ENCODE results near the gene MFN2. TPM values are rescaled to one million over a fixed set of nuclear protein-coding genes. Genes with fewer than 3 reads are reported as not detected.

The MFN2 gene
- total RNA-seq, 3 donors from 2014 or later (not counting 1 experiment from before 2014, with no cell fraction given), result 54.7 to 65.9 (median 55.8) TPM

DNA sequence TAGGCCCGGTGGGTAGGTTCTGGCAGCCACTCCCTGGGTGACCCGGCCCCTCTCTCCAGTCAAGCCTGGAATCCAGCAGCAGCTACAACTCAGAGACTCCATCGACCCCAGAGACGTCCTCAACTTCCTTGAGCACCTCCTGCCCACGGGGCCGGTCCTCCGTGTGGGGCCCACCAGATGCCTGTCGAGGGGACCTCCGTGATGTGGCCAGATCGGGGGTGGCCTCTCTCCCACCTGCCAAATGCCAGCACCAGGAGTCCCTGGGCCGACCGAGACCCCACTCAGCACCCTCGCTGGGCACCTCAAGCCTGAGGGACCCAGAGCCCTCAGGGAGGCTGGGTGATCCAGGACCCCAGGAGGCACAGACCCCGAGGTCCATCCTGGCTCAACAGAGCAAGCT is 41.8 kb downstream of the MFN2 start:
- DNase-seq (no peak), ATAC-seq (no peak)
- H3K27ac ChIP-seq (ENCODE audit: low read length), result no peak overlapping the region
- H3K27me3 ChIP-seq (ENCODE audit: control insufficient read depth, insufficient read depth, low read length), result no peaks in the 10 kb centered on the region
- TF ChIP-seq, protein P1, sequence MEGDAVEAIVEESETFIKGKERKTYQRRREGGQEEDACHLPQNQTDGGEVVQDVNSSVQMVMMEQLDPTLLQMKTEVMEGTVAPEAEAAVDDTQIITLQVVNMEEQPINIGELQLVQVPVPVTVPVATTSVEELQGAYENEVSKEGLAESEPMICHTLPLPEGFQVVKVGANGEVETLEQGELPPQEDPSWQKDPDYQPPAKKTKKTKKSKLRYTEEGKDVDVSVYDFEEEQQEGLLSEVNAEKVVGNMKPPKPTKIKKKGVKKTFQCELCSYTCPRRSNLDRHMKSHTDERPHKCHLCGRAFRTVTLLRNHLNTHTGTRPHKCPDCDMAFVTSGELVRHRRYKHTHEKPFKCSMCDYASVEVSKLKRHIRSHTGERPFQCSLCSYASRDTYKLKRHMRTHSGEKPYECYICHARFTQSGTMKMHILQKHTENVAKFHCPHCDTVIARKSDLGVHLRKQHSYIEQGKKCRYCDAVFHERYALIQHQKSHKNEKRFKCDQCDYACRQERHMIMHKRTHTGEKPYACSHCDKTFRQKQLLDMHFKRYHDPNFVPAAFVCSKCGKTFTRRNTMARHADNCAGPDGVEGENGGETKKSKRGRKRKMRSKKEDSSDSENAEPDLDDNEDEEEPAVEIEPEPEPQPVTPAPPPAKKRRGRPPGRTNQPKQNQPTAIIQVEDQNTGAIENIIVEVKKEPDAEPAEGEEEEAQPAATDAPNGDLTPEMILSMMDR (IDR thresholded peaks at IDR 0.05), result no peak
- H3K36me3 Mint-ChIP-seq, result peaks cover 7% of the 10 kb centered on the region
- intact Hi-C loops (cut with micrococcal nuclease), result no loop called here
- WGBS (ENCODE audit: insufficient coverage), result 94% methylated on average over 14 of the region's 14 CpGs
- peaks cover 6 to 14% of the 10 kb centered on the region in 2 donors for H3K4me1 Mint-ChIP-seq
- peaks cover 26% of the 10 kb centered on the region for H3K36me3 ChIP-seq (ENCODE audit: control insufficient read depth, insufficient read depth, low read length)
- peaks cover 17% of the 10 kb centered on the region for H3K4me1 ChIP-seq (ENCODE audit: control insufficient read depth, insufficient read depth, low read length)
- H3K27me3 Mint-ChIP-seq (ENCODE audit: low read depth in 2 of 2), result no peaks in the 10 kb centered on the region
- no peaks in the 10 kb centered on the region for H3K9me3 ChIP-seq (ENCODE audit: control insufficient read depth, insufficient read depth, low read length)
- H3K4me3 ChIP-seq (ENCODE audit: low read length), result no peak overlapping the region
- H3K9me3 Mint-ChIP-seq, result no peaks in the 10 kb centered on the region
- H3K4me3 Mint-ChIP-seq, result no peak overlapping the region
- no peak overlapping the region for H3K27ac Mint-ChIP-seq

DNA sequence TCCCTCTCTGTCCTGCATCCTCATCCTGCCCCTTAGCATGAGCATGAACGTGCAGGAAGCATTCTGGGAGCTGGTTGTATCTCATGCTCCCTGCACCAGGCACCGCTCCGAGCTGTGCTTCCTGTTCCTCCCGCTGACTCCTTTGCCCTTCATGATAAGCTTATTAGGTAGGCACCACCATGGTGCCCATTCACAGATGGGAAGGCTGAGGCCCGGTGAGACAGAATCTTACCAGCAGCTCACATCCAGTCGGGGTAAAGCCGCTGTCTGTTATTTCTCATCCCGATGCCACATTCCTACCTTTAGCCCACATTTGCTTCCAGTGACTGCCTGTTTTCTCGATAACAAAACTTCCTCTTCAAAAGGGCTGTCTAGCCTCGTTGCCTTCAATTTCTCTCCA is 46.3 kb downstream of the MFN2 start:
- H3K36me3 ChIP-seq (ENCODE audit: control insufficient read depth, insufficient read depth, low read length), result peaks cover 60% of the 10 kb centered on the region
- H3K4me3 ChIP-seq (ENCODE audit: low read length), result no peak overlapping the region
- intact Hi-C loops (cut with micrococcal nuclease), result no loop called here
- H3K27ac Mint-ChIP-seq, result no peak overlapping the region
- peaks cover 0 to 10% of the 10 kb centered on the region in 2 donors for H3K4me1 Mint-ChIP-seq
- 93% methylated on average over 10 of the region's 10 CpGs for WGBS (ENCODE audit: insufficient coverage)
- H3K4me1 ChIP-seq (ENCODE audit: control insufficient read depth, insufficient read depth, low read length), result peaks cover 2% of the 10 kb centered on the region
- no peaks in the 10 kb centered on the region for H3K27me3 Mint-ChIP-seq (ENCODE audit: low read depth in 2 of 2)
- H3K36me3 Mint-ChIP-seq, result peaks cover 11% of the 10 kb centered on the region
- no peaks in the 10 kb centered on the region for H3K9me3 Mint-ChIP-seq
- ATAC-seq (no peak), DNase-seq (no peak)
- no peak overlapping the region for H3K4me3 Mint-ChIP-seq
- no peak overlapping the region for H3K27ac ChIP-seq (ENCODE audit: low read length)
- no peaks in the 10 kb centered on the region for H3K9me3 ChIP-seq (ENCODE audit: control insufficient read depth, insufficient read depth, low read length)
- H3K27me3 ChIP-seq (ENCODE audit: control insufficient read depth, insufficient read depth, low read length), result no peaks in the 10 kb centered on the region
- TF ChIP-seq, protein P1 (IDR thresholded peaks at IDR 0.05), result no peak

DNA sequence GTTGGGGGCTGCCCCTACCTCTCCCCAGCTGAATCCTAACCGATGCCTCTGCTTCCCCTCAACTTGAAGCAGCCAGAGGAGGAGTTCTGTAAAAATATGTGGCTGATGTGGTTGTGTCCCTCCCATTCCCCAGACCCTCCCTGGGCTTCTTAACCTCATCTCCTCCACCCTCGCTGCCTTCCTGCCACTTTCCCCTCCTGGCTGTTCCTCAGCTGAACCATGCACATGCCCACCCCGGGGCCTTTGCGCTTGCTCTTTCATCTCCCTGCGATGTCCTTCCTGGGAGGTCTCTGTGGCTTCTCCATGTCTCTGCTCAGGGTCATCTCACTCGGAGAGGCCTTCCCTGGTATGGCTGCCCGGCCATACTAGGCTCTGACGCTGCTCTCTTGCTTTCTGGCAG is 48.0 kb downstream of the MFN2 start:
- Histone ChIP-seq H3K4me3 (ENCODE audit: low read length) (no peak overlapping the region), H3K4me1 (ENCODE audit: control insufficient read depth, insufficient read depth, low read length) (peaks cover 2% of the 10 kb centered on the region), H3K9me3 (ENCODE audit: control insufficient read depth, insufficient read depth, low read length) (no peaks in the 10 kb centered on the region), H3K27me3 (ENCODE audit: control insufficient read depth, insufficient read depth, low read length) (no peaks in the 10 kb centered on the region), H3K36me3 (ENCODE audit: control insufficient read depth, insufficient read depth, low read length) (peaks cover 54% of the 10 kb centered on the region), H3K27ac (ENCODE audit: low read length) (no peak overlapping the region)
- intact Hi-C loops (cut with micrococcal nuclease), result no loop called here
- no peak for ATAC-seq
- peaks cover 0 to 10% of the 10 kb centered on the region in 2 donors for H3K4me1 Mint-ChIP-seq
- peak overlapping the region in 1 of 2 donors; percentile 14 for H3K27ac Mint-ChIP-seq
- H3K4me3 Mint-ChIP-seq, result no peak overlapping the region
- TF ChIP-seq, protein P1 (IDR thresholded peaks at IDR 0.05), result no peak
- 88% methylated on average over 7 of the region's 8 CpGs for WGBS (ENCODE audit: insufficient coverage)
- peaks cover 11% of the 10 kb centered on the region for H3K36me3 Mint-ChIP-seq
- H3K9me3 Mint-ChIP-seq, result no peaks in the 10 kb centered on the region
- no peaks in the 10 kb centered on the region for H3K27me3 Mint-ChIP-seq (ENCODE audit: low read depth in 2 of 2)
- DNase-seq, result no peak

DNA sequence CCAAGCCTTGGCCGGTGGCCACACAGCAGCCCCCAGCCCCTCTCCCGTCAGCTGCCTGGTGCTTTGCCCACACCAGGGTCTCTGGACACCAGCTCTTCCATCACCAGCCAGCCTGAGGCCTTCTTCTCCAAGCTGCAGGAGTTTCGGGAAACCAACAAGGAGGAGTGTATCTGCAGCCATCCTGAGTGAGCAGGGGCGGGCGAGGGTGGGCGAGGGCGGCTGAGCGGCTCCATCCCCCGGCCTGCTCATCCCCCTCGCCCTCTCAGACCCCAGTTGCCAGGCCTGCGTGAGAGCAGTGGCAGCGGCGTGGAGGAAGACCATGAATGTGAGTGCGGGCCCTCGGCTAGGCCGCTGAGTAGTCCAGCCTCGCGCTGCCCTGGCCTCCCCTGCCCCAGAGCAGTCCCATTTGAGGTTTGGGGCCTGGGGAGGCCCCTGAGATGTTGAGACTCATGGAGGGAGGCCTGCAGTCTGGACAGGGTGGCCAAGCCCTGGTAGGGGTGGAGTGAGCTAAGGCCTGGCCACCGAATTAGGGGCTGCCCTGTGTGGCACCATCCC is 48.8 kb downstream of the MFN2 start:
- H3K9me3 ChIP-seq (ENCODE audit: control insufficient read depth, insufficient read depth, low read length), result no peaks in the 10 kb centered on the region
- ATAC-seq, result no peak
- Mint-ChIP-seq H3K4me3 (no peak overlapping the region), H3K4me1 (peaks cover 0 to 10% of the 10 kb centered on the region in 2 donors), H3K36me3 (peaks cover 11% of the 10 kb centered on the region), H3K27me3 (ENCODE audit: low read depth in 2 of 2) (no peaks in the 10 kb centered on the region), H3K9me3 (no peaks in the 10 kb centered on the region), H3K27ac (peak overlapping the region in 1 of 2 donors; percentile 14)
- no peak overlapping the region for H3K27ac ChIP-seq (ENCODE audit: low read length)
- no peak for DNase-seq
- H3K4me1 ChIP-seq (ENCODE audit: control insufficient read depth, insufficient read depth, low read length), result peaks cover 2% of the 10 kb centered on the region
- intact Hi-C loops (cut with micrococcal nuclease), result no loop called here
- 97% methylated on average over 18 of the region's 19 CpGs for WGBS (ENCODE audit: insufficient coverage)
- no peaks in the 10 kb centered on the region for H3K27me3 ChIP-seq (ENCODE audit: control insufficient read depth, insufficient read depth, low read length)
- TF ChIP-seq, protein P1 (IDR thresholded peaks at IDR 0.05), result no peak
- peaks cover 51% of the 10 kb centered on the region for H3K36me3 ChIP-seq (ENCODE audit: control insufficient read depth, insufficient read depth, low read length)
- no peak overlapping the region for H3K4me3 ChIP-seq (ENCODE audit: low read length)

Measured in natural killer cell (primary cell).